Body of pancreas (tissue), 4 donors: ENCODE measurements around the gene FHAD1. TPM values are rescaled to one million over a fixed set of nuclear protein-coding genes. Genes with fewer than 3 reads are reported as not detected.
A peak's percentile ranks its signal among the peaks of the same experiment; 100 is the strongest.

ENCODE experiments used
- ATAC-seq: fragments of 150-250 bp; one replicate; pipeline ENCODE4 v1.9.1; 2016
- DNase-seq, 4 donors: peaks; one replicate each; pipeline ENCODE4 v3.0.0-alpha.2; 2019
- H3K27ac ChIP-seq, 4 donors: fragments of 200-600 bp; sonication (generic); 1 replicate in 3 of 4; 2 replicates in 1 of 4; pipeline versions ENCODE4 v1.5.1 to v1.6.1; 2016 to 2019; ENCODE audit warnings: mild to moderate bottlenecking in 1 of 4, mixed read lengths in 1 of 4, moderate library complexity in 1 of 4
- H3K27me3 ChIP-seq, 2 donors: fragments of 200-600 bp; sonication (generic); one replicate each; pipeline ENCODE4 v1.6.0; 2016; ENCODE audit warnings: mild to moderate bottlenecking in 1 of 2
- H3K36me3 ChIP-seq, 2 donors: fragments of 200-600 bp; sonication (generic); replicated peaks in 1 of 2; 2 replicates each; pipeline ENCODE4 v1.5.1; 2016; ENCODE audit warnings: low read depth in 2 of 2; ENCODE audit not compliant: insufficient read depth in 1 of 2
- H3K4me1 ChIP-seq: fragments of 200-600 bp; sonication (generic); one replicate; pipeline ENCODE4 v1.6.0; 2016
- H3K4me3 ChIP-seq, 2 donors: fragments of 200-600 bp; sonication (generic); 1 replicate in 1 of 2; 2 replicates in 1 of 2; pipeline ENCODE4 v1.5.1; 2016 to 2019
- H3K9me3 ChIP-seq, 3 donors: fragments of 200-600 bp; sonication (generic); 1 replicate in 2 of 3; 2 replicates in 1 of 3; pipeline ENCODE4 v1.5.1; 2016
- CTCF ChIP-seq, 7 experiments: fragments of 450-650 bp in 4 of 7; fragments of 200-600 bp in 3 of 7; sonication (generic) in 3 of 7; IDR thresholded peaks; one replicate each; pipeline ENCODE4 v1.5.1; 2016 to 2019; ENCODE audit warnings: antibody characterized with exemption in 7 of 7
- POLR2A ChIP-seq, 3 donors: fragments of 450-650 bp; IDR thresholded peaks; one replicate each; pipeline ENCODE4 v1.6.1; 2016; ENCODE audit warnings: antibody characterized with exemption in 3 of 3, mild to moderate bottlenecking in 2 of 3
- WGBS, 2 donors: methylation state at CpG; one replicate each; pipeline ENCODE4 v1.1.5; 2017; 5-methylcytosine and 5-hydroxymethylcytosine counted together
- intact Hi-C: fragments of 100-400 bp; cut with DNase I; formaldehyde crosslinking; loops from one replicate; pipeline ENCODE4 v1.15.1; 2023
- total RNA-seq, 2 donors: library from RNA; depleted of rRNA; stranded (reverse); fragments of >200 nt; gene quantifications; one replicate each; pipeline ENCODE4 v1.1.0, GENCODE V29; 2016

Gene FHAD1
- total RNA-seq, 2 donors from 2014 or later: 2.9 to 4.9 TPM

GRCh38 chr1:15444468-15445389 lies 197.7 kb downstream of the FHAD1 start:
- H3K4me3 ChIP-seq: no peak overlapping the region
- DNase-seq: peak; percentile 74 to 78 (median 76)
- no peaks in the 10 kb centered on the region for H3K27me3 ChIP-seq
- peak; percentile 41 for ATAC-seq
- intact Hi-C loops: no loop called here
- peaks cover 33% of the 10 kb centered on the region for H3K4me1 ChIP-seq
- peaks cover 0 to 7% of the 10 kb centered on the region in 2 donors for H3K36me3 ChIP-seq
- no peak for TF ChIP-seq CTCF (IDR thresholded peaks at IDR 0.05)
- TF ChIP-seq POLR2A (IDR thresholded peaks at IDR 0.05): peak in 2 of 3 donors; percentile 49 to 50
- WGBS, 2 donors: 40 to 45% methylated on average over 10 to 17 of the region's 17 CpGs
- no peaks in the 10 kb centered on the region for H3K9me3 ChIP-seq
- peak overlapping the region; percentile 34 to 90 (median 72) for H3K27ac ChIP-seq

- peaks cover 0 to 7% of the 10 kb centered on the region in 2 donors for H3K36me3 ChIP-seq
- H3K4me3 ChIP-seq: no peak overlapping the region
- 17 to 48% methylated on average over 7 to 14 of the region's 14 CpGs for WGBS, 2 donors
- peak in 2 of 3 donors; percentile 48 to 51 for TF ChIP-seq POLR2A (IDR thresholded peaks at IDR 0.05)
- no peak for TF ChIP-seq CTCF (IDR thresholded peaks at IDR 0.05)
- intact Hi-C loops: no loop called here
- ATAC-seq (peak; percentile 11), DNase-seq (peak; percentile 50 to 75 (median 70))
- peaks cover 33% of the 10 kb centered on the region for H3K4me1 ChIP-seq
- no peaks in the 10 kb centered on the region for H3K27me3 ChIP-seq
- H3K9me3 ChIP-seq: no peaks in the 10 kb centered on the region
- H3K27ac ChIP-seq: peak overlapping the region in 3 of 4 donors; percentile 44 to 86 (median 57)
Observed at GRCh38 chr1:15445390-15446122, 198.5 kb downstream of the FHAD1 start.

GRCh38 chr1:15446212-15446611 lies 199.2 kb downstream of the FHAD1 start:
- ATAC-seq (no peak), DNase-seq (no peak)
- Histone ChIP-seq H3K4me3 (no peak overlapping the region), H3K9me3 (no peaks in the 10 kb centered on the region), H3K36me3 (peaks cover 0 to 7% of the 10 kb centered on the region in 2 donors), H3K4me1 (peaks cover 39% of the 10 kb centered on the region), H3K27ac (peak overlapping the region in 3 of 4 donors; percentile 44 to 53 (median 49)), H3K27me3 (no peaks in the 10 kb centered on the region)
- TF ChIP-seq POLR2A (IDR thresholded peaks at IDR 0.05) (no peak), CTCF (IDR thresholded peaks at IDR 0.05) (no peak)
- WGBS, 2 donors: 82 to 94% methylated on average over 2 to 4 of the region's 4 CpGs
- intact Hi-C loops: no loop called here

Other genes with a start within 250 kb of the FHAD1 start
- gene TMEM51, start 93.5 kb upstream of the FHAD1 start, total RNA-seq: 10 to 100 TPM; 26.5 to 36.9 TPM
- gene EFHD2, start 162.7 kb downstream of the FHAD1 start, total RNA-seq: 10 to 100 TPM; 56.7 to 78.6 TPM
- over 10,000 TPM in 1 of 2 donors, 1,000 to 10,000 TPM in 1; 6,275 to 13,040 TPM for gene CTRC, start 191.2 kb downstream of the FHAD1 start, total RNA-seq
- gene CELA2A, start 209.5 kb downstream of the FHAD1 start, total RNA-seq: over 10,000 TPM in 1 of 2 donors, 1,000 to 10,000 TPM in 1; 4,384 to 21,046 TPM
- 1,000 to 10,000 TPM in 1 of 2 donors, 100 to 1,000 TPM in 1; 333 to 1,481 TPM for gene CELA2B, start 228.9 kb downstream of the FHAD1 start, total RNA-seq